Right renal pelvis (tissue), 4 donors: ENCODE data around the gene CDK5RAP3. TPM values are rescaled to one million over a fixed set of nuclear protein-coding genes. Genes with fewer than 3 reads are reported as not detected.
A peak's percentile ranks its signal among the peaks of the same experiment; 100 is the strongest.

ENCODE experiments used
- DNase-seq, 4 donors: peaks; one replicate each; pipeline ENCODE4 v3.0.0-alpha.2; 2013; ENCODE audit warnings: low read depth in 4 of 4, low spot score in 3 of 4, missing footprints in 1 of 4
- polyA plus RNA-seq, 4 donors: library from polyadenylated mRNA; unstranded; fragments of 120-200 nt; gene quantifications; one replicate each; pipeline ENCODE4 v1.2.1, GENCODE V29; 2013; ENCODE audit not compliant: insufficient read length in 4 of 4

The CDK5RAP3 gene
- polyA plus RNA-seq, 4 donors = 118 to 153 (median 147) TPM

DNA sequence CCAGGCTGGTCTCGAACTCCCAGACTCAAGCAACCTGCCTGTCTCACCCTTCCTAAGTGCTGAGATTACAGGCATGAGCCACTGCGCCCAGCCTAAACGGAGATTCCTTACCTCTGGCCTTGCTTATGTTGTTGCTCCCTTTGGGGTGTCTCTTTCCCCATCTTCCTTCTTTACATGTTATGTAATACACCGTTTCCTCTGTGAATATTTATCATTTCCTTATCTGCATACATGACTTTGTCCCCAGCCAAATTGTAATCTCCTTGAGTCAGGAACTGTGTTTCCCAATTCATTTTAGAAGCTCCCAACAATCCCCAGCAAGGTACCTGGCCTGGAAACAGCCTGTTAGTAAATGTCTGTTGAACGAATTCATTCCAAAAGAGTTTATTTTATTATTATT lies 51.0 kb downstream of the CDK5RAP3 start:
- DNase-seq = no peak

DNA sequence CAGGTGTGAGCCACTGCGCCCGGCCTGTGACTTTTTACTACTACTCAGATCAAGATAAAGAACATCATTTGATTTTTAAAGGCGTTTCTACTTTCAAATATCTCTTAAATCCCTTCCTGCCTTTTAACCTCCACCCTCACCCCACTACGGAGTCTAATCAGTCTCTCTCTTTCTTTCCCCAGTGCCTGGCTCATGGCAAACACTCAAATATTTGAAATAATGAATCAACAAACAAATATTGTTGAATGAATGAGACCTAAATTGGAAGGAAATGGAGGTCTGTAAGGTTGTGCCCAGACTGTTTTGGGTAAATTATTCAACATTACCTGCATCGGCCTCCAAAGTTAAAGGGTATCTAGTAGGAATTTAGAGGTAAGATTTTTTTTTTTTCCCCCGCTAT lies 52.0 kb downstream of the CDK5RAP3 start:
- no peak for DNase-seq

DNA sequence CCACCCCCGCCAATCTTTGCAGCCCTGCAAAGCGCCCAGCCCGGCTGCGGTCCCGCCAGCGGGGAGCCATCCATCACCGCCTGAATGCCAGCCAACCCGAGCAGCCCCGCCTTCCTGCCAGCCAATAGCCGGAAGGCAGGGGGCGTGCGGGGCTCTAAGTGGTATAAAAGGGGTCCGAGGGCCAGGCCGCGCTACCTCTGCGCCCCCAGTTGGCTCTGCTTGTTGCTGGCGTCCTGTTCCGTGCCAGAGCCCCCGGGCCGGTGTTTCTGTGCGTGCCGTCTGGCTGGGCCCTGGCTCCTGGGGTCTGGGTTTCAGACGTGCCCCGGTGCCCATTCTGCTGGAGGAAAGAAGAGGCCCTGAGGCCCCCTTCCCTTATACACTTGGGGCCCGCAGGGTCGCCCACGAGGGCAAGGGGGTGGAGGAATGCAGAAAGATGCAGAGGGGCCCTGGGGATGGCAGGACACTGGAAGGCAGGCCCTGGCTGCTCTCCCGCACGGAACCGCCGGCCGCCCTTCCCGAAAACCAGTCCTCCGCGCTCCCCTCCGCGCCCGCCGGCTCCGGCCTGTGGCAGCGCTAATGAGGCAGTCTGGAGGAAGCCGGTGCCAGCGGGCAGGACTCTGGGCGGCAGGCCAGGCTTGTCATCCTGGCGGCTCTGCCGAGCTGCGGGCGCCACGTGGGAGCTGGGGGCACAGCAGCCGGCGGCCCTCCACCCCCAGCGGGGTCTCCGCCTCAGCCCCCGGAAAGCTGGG lies 52.7 kb downstream of the CDK5RAP3 start:
- DNase-seq = no peak

DNA sequence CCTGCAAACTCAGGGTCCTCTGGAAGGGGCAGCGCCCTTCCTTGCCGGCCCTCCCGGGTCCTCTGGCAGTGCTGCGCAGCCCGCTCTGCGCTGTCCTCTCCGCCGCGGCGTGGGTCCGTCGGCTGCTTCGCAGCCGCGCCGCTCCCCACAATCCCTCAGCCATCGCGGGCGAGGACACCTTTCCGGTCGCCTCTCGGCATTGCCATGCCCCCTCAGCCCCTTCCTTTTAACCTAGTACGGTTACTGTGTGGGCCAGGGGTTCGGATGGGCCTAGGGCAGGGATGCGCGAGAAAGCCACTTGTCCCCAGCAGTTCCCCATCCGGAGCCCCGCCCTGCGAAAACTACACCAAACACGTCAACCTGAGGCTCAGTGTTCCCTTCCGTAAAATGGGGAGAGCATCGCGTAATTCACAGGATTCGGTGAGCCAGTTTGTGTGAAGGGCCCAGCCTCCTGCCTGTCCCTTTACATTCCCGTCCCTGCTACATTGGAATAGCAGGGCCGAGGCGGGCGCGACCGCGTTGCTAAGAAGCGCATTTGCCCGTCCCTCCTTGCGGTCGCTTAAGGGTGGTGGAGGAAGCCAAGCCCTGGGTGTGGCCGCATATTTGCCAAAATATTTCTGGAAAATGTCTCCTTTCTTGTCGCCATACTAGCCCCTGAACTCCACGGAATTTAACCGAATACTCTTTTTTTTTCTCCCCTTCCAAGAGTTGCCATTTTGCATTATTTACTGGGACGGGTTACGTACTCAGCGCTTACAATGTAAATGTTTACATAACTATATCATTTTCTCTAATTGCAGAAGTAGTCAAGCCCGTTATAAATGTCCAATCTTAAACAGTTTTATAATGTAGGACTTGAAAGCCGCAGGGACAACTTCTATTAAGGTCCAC lies 53.5 kb downstream of the CDK5RAP3 start:
- no peak for DNase-seq

DNA sequence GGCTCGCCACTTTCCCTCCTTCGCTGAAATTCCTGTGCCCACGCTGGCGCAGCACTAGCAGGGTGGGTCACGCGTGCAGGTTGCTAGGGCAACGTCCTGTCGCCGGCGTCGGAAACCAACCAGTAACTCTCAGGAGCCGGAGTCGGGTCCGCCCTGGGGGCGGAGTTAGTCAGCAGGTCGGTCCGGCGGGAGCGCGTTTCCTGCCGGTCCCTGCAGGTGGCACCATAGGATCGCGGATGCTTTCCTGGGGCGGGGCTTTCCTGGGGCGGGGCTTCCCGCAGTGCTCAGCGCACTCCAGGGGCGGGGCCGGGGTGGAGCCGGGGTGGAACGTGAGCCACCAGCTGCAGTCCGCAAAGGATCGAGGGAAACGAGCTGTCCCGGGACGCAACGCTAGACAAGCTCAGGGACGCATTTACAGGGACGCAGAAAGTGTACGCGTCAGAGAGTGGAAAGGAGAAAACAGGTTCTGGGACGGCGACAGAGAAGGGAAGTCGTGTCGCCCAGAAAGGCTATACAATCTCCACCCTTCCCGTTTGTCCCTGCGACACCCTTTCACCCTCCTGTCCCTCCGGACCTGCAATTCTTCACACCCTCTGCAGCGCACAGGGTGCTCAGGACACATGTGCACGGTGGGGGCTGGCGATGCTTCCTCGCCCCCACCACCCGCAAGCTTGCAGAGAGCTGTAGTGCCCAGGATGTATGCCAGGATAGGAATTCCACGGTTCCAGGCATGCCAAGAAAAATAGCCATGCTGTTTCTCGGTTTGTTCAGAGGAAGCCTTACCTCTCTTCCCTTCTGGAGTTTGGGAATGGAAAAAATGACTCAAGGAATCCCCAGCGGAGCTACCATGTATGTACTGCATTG lies 54.4 kb downstream of the CDK5RAP3 start:
- peak; percentile 92 to 96 (median 93) for DNase-seq

DNA sequence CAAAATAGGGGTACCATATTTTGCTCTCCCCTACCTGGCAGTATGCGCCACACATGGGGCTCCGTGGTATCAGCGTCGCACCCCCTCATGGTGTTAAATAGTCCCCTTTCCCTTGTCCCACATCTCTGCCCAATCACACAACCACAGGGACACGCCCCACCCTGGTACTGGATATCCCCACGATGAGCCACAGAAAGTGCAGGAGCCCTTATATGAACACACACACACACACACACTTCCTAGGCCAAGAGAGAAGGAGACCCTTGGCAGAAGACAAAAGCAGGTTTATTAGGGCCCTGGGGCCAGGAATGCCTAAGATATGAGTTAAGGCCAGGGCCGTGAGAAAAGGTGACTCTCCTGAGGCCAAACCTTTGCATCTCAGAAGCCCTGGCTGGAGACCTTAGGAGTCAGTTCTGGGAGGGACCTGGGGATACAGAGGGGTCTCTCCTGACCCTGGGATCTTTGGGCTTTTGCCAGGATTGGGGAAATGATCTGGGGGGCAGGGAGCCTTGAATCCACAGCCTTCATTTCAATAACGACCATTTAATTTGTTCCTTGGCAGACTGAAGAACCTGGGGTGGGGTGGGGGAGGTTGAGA lies 55.1 kb downstream of the CDK5RAP3 start:
- no peak for DNase-seq

DNA sequence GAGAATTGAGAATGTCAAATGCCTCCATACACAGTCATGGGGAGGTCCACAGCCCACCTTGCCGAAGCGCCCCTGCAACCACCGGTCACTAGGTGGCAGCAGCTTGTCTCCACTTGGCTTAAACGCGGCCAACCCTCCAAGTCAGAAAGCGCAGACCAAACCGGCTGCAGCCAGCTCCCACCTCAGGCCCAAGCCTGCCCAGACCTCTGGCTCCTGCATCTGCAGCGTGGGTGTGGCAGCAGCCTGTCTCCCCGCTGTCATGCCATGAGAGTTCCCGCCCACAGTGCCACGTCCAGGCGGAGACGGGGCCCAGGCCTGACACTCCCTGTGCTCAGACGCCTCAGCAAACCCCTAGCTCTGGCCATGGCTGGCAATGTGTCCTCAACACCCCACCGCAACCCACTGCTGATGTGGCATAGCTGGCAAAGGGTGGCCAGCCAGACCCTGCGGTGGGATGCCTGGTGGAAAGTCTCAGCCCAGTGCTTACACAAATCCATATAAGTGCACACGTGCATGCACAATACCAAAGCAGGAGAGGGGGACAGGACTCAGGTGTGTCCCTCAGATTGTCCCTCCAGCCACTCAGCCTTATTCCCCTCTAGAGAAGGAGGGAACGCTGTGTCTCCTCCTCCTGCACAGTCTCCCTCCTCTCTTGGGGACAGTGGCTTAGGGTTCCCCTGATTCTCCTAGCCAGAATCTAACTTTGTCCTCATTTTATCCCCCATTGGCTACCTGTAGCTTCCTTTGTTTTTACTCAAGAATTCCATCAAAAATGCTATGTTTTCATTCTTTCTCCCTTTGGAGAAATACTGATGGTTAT lies 55.8 kb downstream of the CDK5RAP3 start:
- peak in 2 of 4 donors; percentile 86 to 88 for DNase-seq

DNA sequence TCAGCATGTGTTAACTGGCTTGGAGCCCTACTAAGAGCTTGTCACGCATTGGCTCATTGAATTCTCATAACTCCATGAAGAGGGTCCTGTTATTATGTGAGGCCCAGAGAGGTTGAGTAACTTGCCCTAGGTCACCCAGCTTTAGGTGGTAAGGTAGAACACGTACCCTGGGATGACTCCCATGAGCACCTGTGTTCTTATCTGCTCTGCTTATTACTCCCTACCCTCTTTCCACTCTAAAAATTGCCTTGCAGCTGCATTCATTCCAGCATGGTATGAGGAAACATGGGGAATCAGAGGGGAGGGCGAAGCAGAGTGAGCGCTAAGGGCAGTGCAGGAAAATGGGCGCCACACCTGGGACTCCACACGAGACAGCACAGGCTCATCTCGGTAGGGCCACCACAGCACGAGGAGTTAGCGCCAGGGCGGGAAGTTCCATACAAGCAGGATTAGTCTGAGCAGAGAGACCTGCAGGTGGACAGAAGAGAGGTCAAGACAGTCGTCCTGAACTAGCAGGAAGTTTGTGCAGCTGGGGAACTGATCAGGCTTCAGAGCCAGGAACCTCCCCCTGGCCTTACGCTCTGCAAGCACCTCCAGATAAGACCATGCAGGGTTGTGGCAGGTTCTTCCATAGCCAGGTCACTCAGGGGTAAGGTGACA lies 56.5 kb downstream of the CDK5RAP3 start:
- no peak for DNase-seq

DNA sequence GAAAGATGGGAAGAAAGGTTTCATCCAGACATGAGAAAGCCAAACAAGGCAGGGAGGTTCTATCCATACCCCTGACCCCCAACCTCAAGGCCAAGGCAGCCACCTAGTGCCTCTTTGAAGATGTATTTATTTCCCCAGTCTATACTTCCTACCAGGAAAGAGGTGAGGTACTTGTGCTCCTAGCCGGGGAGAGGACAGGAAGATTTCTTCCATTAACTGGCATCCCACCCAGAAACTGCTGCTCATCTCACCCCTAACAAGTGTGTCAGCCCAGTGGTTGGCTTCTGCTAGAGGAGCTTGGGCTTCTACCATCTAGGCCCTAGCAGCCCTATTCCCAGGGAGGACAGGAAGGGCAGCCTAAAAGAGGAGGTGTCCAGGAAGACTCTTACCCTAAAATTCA lies 57.8 kb downstream of the CDK5RAP3 start:
- DNase-seq = no peak

DNA sequence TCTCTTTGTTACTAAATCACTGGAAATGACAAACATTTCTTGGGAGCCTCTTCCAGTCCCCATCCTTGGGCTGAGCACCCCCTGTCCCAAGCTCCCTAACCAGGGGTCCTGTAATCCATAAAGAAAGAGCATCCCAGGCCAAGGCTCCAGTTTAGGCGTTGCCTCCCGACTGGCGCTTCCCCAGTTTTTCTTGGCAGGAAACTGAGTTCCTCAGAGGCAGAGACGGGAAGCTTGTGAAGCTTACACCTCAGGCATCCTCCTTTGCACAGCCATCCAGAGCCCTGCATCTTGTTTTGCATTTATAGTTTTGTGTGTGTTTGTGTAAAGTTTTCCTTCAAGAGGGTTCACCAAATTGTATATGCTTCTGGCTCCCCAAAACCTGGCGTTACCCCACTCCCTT lies 59.6 kb downstream of the CDK5RAP3 start:
- no peak for DNase-seq

Other genes with a start within 250 kb of the CDK5RAP3 start
- gene TBX21, start 237.9 kb upstream of the CDK5RAP3 start, polyA plus RNA-seq = under 1 TPM; 0.05 to 0.37 (median 0.11) TPM
- gene OSBPL7, start 149.3 kb upstream of the CDK5RAP3 start, polyA plus RNA-seq = 10 to 100 TPM; 11.4 to 14.1 (median 11.9) TPM
- gene MRPL10, start 139.6 kb upstream of the CDK5RAP3 start, polyA plus RNA-seq = 10 to 100 TPM; 54.5 to 63.0 (median 55.7) TPM
- gene LRRC46, start 139.4 kb upstream of the CDK5RAP3 start, polyA plus RNA-seq = 1 to 10 TPM; 1.8 to 2.6 (median 2.3) TPM
- gene SCRN2, start 129.8 kb upstream of the CDK5RAP3 start, polyA plus RNA-seq = 10 to 100 TPM; 42.4 to 62.5 (median 60.2) TPM
- gene SP6, start 120.0 kb upstream of the CDK5RAP3 start, polyA plus RNA-seq = 1 to 10 TPM; 2.3 to 3.3 (median 2.9) TPM
- 10 to 100 TPM; 24.3 to 25.7 (median 25.4) TPM for gene SP2, start 74.9 kb upstream of the CDK5RAP3 start, polyA plus RNA-seq
- 10 to 100 TPM; 21.1 to 22.6 (median 22.2) TPM for gene PNPO, start 29.5 kb upstream of the CDK5RAP3 start, polyA plus RNA-seq
- gene PRR15L, start 13.2 kb upstream of the CDK5RAP3 start, polyA plus RNA-seq = 10 to 100 TPM; 17.4 to 23.6 (median 22.0) TPM
- gene COPZ2, start 66.7 kb downstream of the CDK5RAP3 start, polyA plus RNA-seq = 10 to 100 TPM; 19.5 to 24.2 (median 19.5) TPM
- 100 to 1,000 TPM; 219 to 302 (median 264) TPM for gene NFE2L1, start 77.2 kb downstream of the CDK5RAP3 start, polyA plus RNA-seq
- gene CBX1, start 130.4 kb downstream of the CDK5RAP3 start, polyA plus RNA-seq = 100 to 1,000 TPM; 180 to 203 (median 189) TPM
- gene SNX11, start 136.7 kb downstream of the CDK5RAP3 start, polyA plus RNA-seq = 10 to 100 TPM; 16.9 to 20.1 (median 18.0) TPM